Measurements from ENCODE around the gene BTN3A1.
A peak's percentile ranks its signal among the peaks of the same experiment; 100 is the strongest.
"Not testable (repeated sequence)": the region's sequence is repeated elsewhere in the genome, so short reads cannot be mapped to it uniquely, and the experiment has no call there.

Gene BTN3A1

DNA sequence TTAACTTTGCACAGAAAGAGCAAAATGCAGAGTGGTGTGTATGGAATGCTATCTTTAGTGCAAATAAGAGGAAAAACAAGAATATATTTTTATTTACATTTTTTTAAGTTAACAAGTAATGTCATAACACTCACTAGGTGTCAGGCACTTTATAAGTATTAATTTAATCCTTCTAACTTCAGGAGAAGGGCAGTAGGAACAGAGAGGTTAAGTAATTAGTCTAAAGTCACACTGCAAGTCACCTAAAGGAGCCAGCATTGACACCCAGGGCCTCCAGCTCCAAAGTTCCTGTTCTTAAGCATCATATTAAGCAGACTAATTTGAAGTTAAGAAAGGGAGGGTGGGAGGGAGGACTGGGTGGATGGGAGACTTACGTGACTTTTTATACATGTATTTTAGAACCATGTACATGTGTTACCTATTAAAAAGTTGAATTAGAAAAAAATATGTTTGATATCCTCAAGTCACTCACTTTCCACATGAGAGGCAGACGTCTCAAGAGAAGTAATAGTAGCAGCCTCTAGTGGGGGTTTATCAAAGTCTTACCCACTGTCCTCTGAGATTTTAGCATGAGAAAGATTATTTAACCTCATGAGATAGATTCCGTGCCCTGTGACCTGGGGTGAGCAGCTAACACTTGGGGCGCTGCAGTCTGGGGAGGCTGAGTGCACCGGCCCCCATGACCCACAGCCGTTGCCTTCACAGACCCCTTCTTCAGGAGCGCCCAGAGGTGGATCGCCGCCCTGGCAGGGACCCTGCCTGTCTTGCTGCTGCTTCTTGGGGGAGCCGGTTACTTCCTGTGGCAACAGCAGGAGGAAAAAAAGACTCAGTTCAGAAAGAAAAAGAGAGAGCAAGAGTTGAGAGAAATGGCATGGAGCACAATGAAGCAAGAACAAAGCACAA, 7.0 kb downstream of the BTN3A1 start:
- H3K27ac Mint-ChIP-seq (ENCODE audit: low read depth), result no peak overlapping the region
- H3K4me1 Mint-ChIP-seq, result peaks cover 58% of the 10 kb centered on the region

DNA sequence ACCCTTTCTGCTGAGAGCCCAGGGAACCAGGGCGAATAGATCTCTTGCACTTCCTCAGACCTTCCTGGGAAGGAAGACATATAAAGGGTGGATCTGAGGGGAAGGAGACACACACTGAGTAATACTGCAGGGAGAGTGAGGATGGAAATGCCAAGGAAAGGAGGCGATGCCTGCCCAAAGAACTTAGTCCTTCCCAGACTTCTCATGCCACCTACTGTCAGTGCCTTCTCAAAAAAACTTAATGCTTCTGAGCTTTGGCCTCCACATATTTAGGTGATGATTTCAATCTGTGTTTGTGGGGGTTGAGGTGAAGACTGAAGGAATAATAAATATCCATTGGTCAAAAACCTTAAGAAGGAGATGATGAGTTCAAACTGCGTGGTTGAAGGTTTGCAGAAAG, 9.7 kb downstream of the BTN3A1 start:
- Mint-ChIP-seq H3K4me1 (peaks cover 40% of the 10 kb centered on the region), H3K27ac (ENCODE audit: low read depth) (peak overlapping the region; percentile 36), H3K9me3 (no peaks in the 10 kb centered on the region), H3K36me3 (ENCODE audit: insufficient read depth) (peaks cover 59% of the 10 kb centered on the region), H3K27me3 (no peaks in the 10 kb centered on the region), H3K4me3 (no peak overlapping the region)
- no peak for ATAC-seq (replicated peaks; ENCODE audit: extremely low read depth, poor library complexity, severe bottlenecking)
- no peak for DNase-seq (ENCODE audit: low spot score in 2 of 2)

More for the DNA sequence above, 7.0 kb downstream of the BTN3A1 start:
- ATAC-seq (replicated peaks; ENCODE audit: extremely low read depth, poor library complexity, severe bottlenecking) (no peak), DNase-seq (ENCODE audit: low spot score in 2 of 2) (no peak)
- H3K27me3 Mint-ChIP-seq, result no peaks in the 10 kb centered on the region
- H3K4me3 Mint-ChIP-seq, result no peak overlapping the region
- H3K9me3 Mint-ChIP-seq, result no peaks in the 10 kb centered on the region
- peaks cover 74% of the 10 kb centered on the region for H3K36me3 Mint-ChIP-seq (ENCODE audit: insufficient read depth)

DNA sequence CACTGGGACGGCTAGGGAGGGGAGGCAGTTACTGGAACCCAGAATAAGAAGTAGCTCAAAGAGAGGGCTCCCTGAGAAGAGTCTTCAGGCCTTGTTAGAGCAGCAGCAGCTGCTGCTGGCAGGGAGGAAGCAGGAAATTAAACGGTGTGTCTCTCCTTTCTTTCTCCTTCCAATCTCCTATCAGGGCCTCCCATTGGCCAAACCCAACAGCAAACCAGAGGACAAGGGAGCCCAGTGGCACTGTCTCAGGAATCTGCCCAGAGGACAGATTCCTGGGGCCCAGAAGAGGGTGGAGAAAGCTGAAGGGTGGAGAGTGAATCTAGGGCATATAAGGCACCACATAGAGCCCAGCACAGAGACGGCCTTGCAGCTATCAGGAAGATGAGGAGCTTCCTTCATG, 10.2 kb downstream of the BTN3A1 start:
- no peaks in the 10 kb centered on the region for H3K9me3 Mint-ChIP-seq
- no peaks in the 10 kb centered on the region for H3K27me3 Mint-ChIP-seq
- no peak for ATAC-seq (replicated peaks; ENCODE audit: extremely low read depth, poor library complexity, severe bottlenecking)
- peak overlapping the region; percentile 36 for H3K27ac Mint-ChIP-seq (ENCODE audit: low read depth)
- H3K4me3 Mint-ChIP-seq, result no peak overlapping the region
- peaks cover 35% of the 10 kb centered on the region for H3K4me1 Mint-ChIP-seq
- DNase-seq (ENCODE audit: low spot score in 2 of 2), result no peak
- peaks cover 56% of the 10 kb centered on the region for H3K36me3 Mint-ChIP-seq (ENCODE audit: insufficient read depth)

DNA sequence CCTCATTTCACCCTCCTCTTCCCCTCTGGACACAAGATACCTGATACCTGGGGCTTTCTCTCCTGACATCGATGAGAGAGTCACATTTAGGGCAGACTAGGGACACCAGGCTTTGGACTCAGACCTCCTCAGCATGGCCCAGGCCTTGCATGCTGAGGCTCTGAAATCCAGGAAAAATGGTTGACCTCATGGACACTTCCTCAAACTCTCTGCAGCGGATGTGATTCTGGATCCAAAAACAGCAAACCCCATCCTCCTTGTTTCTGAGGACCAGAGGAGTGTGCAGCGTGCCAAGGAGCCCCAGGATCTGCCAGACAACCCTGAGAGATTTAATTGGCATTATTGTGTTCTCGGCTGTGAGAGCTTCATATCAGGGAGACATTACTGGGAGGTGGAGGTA, 10.9 kb downstream of the BTN3A1 start:
- Mint-ChIP-seq H3K9me3 (no peaks in the 10 kb centered on the region), H3K27me3 (no peaks in the 10 kb centered on the region), H3K4me3 (no peak overlapping the region), H3K36me3 (ENCODE audit: insufficient read depth) (peaks cover 52% of the 10 kb centered on the region), H3K27ac (ENCODE audit: low read depth) (no peak overlapping the region), H3K4me1 (peaks cover 28% of the 10 kb centered on the region)
- DNase-seq (ENCODE audit: low spot score in 2 of 2), result no peak
- ATAC-seq (replicated peaks; ENCODE audit: extremely low read depth, poor library complexity, severe bottlenecking), result no peak

DNA sequence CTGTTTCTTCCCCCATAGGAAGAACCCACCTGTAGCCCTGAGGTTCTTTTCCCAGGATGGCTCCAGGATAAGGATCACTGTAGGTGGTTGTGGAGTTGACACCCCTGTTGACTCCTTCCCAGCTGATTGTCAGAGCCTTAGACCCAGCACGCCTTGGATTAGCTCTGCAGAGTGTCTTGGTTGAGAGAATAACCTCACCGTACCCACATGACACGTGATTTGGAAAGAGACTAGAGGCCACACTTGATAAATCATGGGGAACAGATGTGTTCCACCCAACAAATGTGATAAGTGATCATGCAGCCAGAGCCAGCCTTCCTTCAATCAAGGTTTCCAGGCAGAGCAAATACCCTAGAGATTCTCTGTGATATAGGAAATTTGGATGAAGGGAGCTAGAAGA, 12.2 kb downstream of the BTN3A1 start:
- Mint-ChIP-seq H3K4me3 (no peak overlapping the region), H3K27ac (ENCODE audit: low read depth) (no peak overlapping the region), H3K9me3 (no peaks in the 10 kb centered on the region), H3K36me3 (ENCODE audit: insufficient read depth) (peaks cover 42% of the 10 kb centered on the region), H3K4me1 (peaks cover 27% of the 10 kb centered on the region), H3K27me3 (no peaks in the 10 kb centered on the region)
- no peak for ATAC-seq (replicated peaks; ENCODE audit: extremely low read depth, poor library complexity, severe bottlenecking)
- DNase-seq (ENCODE audit: low spot score in 2 of 2), result no peak

DNA sequence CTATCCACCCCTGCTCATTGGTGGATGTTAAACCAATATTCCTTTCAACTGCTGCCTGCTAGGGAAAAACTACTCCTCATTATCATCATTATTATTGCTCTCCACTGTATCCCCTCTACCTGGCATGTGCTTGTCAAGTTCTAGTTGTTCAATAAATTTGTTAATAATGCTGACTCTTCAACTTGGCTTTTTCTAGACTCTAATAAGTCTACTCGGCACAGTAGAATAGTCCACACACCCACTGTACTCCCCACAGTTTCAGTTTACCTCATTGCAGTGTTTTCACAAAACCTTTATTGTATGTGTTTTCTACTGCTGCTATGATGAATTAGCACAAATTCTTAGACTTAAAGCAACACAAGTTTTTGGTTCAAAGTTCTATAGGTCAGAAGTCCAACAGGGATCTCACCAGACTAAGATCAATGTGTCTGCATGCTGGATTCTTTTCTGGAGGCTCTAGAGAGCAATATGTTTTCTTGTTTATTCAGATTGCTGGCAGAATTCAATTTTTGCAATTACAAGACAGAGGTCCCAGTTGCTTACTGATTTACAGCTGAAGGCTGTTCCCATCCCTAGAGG, 13.1 kb downstream of the BTN3A1 start:
- H3K4me3 Mint-ChIP-seq, result no peak overlapping the region
- H3K27me3 Mint-ChIP-seq, result no peaks in the 10 kb centered on the region
- peaks cover 34% of the 10 kb centered on the region for H3K36me3 Mint-ChIP-seq (ENCODE audit: insufficient read depth)
- peaks cover 23% of the 10 kb centered on the region for H3K4me1 Mint-ChIP-seq
- DNase-seq (ENCODE audit: low spot score in 2 of 2) (no peak), ATAC-seq (replicated peaks; ENCODE audit: extremely low read depth, poor library complexity, severe bottlenecking) (no peak)
- no peaks in the 10 kb centered on the region for H3K9me3 Mint-ChIP-seq
- H3K27ac Mint-ChIP-seq (ENCODE audit: low read depth), result peak overlapping the region; percentile 39

DNA sequence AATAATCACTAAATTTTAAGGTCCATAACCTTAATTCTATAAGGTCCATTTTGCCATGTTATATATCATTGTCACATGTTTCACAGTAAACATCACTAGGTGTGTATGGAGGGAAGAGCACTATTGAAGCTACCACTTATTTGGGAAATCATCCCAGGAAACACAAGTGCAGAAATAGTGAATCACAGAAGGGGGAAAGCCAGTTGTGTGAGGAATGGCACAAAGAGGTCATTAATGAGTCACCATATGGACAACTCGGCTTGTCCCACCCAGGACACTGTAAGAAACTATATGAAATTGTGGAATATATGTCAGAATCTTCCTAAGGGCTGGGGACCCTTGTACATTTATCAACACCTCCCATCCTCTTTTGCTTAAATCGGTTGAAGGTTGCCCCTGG, 13.7 kb downstream of the BTN3A1 start:
- peak overlapping the region; percentile 39 for H3K27ac Mint-ChIP-seq (ENCODE audit: low read depth)
- ATAC-seq (replicated peaks; ENCODE audit: extremely low read depth, poor library complexity, severe bottlenecking), result no peak
- peaks cover 18% of the 10 kb centered on the region for H3K4me1 Mint-ChIP-seq
- no peaks in the 10 kb centered on the region for H3K27me3 Mint-ChIP-seq
- H3K4me3 Mint-ChIP-seq, result no peak overlapping the region
- peaks cover 27% of the 10 kb centered on the region for H3K36me3 Mint-ChIP-seq (ENCODE audit: insufficient read depth)
- no peak for DNase-seq (ENCODE audit: low spot score in 2 of 2)
- no peaks in the 10 kb centered on the region for H3K9me3 Mint-ChIP-seq

DNA sequence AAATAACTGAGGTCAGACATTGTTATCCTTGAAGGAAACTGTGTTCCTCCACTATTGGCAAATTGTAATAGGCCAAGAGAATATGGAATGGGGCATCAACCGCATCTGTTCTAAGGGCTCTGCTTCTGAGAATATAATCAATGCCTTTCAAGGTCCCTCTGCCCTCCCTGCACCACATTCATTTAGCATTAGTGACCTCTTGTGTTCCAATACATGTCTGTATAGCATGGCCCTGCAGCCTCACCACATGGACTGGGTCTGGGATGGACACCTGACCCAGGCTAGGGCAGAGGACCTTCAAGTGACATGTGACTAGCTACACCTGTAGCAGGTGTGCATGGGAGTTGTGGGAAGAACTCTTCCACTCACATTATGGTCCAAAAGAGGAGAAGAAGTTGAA, 14.2 kb downstream of the BTN3A1 start:
- Mint-ChIP-seq H3K4me3 (no peak overlapping the region), H3K27ac (ENCODE audit: low read depth) (no peak overlapping the region), H3K27me3 (no peaks in the 10 kb centered on the region), H3K9me3 (no peaks in the 10 kb centered on the region), H3K4me1 (peaks cover 13% of the 10 kb centered on the region), H3K36me3 (ENCODE audit: insufficient read depth) (peaks cover 23% of the 10 kb centered on the region)
- DNase-seq (ENCODE audit: low spot score in 2 of 2), result no peak
- no peak for ATAC-seq (replicated peaks; ENCODE audit: extremely low read depth, poor library complexity, severe bottlenecking)

DNA sequence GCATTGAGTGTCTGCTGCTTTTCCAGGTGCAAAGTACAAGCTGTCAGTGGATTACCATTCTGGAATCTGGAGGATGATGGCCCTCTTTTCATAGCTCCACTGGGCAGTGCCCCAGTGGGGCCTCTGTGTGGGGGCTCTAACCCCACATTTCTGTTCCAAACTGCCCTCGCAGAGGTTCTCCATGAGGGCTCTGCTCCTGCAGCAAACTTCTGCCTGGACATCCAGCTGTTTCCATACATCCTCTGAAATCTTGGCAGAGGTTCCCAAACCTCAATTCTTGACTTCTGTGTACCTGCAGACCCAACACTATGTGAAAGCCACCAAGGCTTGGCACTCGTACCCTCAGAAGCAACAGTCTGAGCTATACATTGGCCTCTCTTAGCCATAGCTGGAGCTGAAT, 16.0 kb downstream of the BTN3A1 start:
- H3K4me3 Mint-ChIP-seq; ATAC-seq (replicated peaks; ENCODE audit: extremely low read depth, poor library complexity, severe bottlenecking); H3K27ac Mint-ChIP-seq (ENCODE audit: low read depth); DNase-seq (ENCODE audit: low spot score in 2 of 2); H3K9me3 Mint-ChIP-seq; H3K36me3 Mint-ChIP-seq (ENCODE audit: insufficient read depth); H3K27me3 Mint-ChIP-seq: not testable (repeated sequence)
- H3K4me1 Mint-ChIP-seq, result peaks cover 11% of the 10 kb centered on the region

DNA sequence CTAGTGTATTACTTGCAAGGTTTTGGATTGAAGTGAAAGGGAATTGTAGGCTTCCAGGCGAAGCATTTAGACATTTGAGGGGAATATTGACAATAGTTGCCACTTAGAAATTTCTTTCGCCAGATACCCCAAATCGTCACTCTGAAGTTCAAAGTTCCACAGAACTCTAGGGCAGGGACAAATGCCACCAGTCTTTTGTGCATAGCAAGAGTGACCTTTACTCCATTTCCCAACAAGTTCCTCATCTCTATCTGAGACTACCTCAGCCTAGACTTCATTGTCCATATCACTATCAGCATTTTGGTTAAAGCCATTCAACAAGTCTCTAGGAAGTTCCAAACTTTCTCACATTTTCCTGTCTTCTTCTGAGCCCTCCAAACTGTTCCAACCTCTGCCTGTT, 16.7 kb downstream of the BTN3A1 start:
- peaks cover 11% of the 10 kb centered on the region for H3K4me1 Mint-ChIP-seq
- ATAC-seq (replicated peaks; ENCODE audit: extremely low read depth, poor library complexity, severe bottlenecking); H3K27me3 Mint-ChIP-seq: not testable (repeated sequence)

DNA sequence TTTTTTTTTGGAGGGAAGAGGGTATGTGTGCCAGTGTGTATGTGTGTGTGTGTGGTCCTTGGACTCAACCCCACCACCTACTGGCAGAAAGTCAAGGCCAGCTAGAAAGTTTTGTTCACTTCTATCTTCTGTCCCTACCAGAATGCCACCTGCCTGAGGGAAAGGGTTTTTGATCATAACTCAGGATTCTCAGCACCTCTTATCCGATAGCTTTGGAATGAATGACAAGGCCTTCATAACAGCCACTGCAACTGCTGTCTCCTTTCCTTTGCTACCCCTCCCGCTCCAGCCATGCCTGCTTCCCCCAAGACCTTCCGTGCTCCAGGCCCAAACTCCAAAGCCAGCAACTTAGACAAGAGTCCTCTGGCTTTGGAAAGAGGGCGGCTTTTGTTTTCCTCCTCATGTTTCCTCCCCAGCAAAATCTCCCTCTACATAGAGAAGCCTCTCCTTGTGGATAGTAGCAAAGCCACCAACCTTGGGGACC, 18.7 kb downstream of the BTN3A1 start:
- Mint-ChIP-seq H3K9me3 (no peaks in the 10 kb centered on the region), H3K36me3 (ENCODE audit: insufficient read depth) (peaks cover 6% of the 10 kb centered on the region), H3K4me3 (no peak overlapping the region), H3K4me1 (peaks cover 5% of the 10 kb centered on the region), H3K27ac (ENCODE audit: low read depth) (no peak overlapping the region), H3K27me3 (no peaks in the 10 kb centered on the region)
- DNase-seq (ENCODE audit: low spot score in 2 of 2) (no peak), ATAC-seq (replicated peaks; ENCODE audit: extremely low read depth, poor library complexity, severe bottlenecking) (peak; percentile 51)

More for the DNA sequence above, 16.7 kb downstream of the BTN3A1 start:
- peak overlapping the region; percentile 19 for H3K27ac Mint-ChIP-seq (ENCODE audit: low read depth)
- H3K9me3 Mint-ChIP-seq; DNase-seq (ENCODE audit: low spot score in 2 of 2); H3K36me3 Mint-ChIP-seq (ENCODE audit: insufficient read depth); H3K4me3 Mint-ChIP-seq: not testable (repeated sequence)

DNA sequence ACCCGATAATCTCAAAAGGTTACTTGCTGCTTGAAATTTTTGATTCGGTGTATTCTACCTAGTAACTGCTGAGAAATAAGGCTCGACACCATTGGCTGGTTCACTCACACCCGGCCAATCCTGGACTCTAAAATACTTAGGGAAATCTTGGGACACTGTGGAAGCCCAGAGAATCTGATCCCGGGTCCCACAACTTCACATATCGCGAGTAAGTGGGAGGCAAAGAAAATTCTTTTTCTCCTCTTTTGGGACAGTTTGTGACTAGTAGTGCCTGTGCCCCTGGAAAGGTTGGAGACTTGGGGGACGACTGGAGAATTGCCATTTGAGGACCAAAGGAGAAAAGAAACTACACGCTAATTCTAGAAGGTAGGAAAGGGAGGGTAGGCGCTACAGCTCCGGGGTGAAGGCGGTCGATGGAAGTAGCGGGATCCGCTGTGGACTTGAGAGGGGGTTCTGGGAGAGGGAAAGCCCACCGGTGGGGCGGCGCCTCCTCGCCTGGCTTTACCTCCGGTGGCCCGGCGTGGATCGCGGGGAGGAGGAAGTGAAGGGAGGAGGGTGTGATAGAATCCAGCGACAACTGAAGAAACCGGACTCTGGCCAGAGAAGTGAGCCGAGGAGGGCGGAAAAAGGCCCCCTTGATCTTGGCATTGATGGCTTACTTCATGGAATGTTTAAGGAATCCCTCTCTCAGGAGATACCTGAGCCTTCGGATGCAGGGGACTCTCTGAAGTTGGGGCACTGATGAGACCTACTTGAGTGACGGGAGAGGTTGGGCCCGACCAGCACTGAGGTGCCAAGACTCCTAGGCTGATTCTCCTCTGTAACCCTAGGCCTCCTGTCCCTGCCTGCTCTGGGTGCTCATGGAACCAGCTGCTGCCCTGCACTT, 19.4 kb downstream of the BTN3A1 start:
- Mint-ChIP-seq H3K27me3 (no peaks in the 10 kb centered on the region), H3K9me3 (no peaks in the 10 kb centered on the region), H3K4me3 (no peak overlapping the region), H3K4me1 (peaks cover 10% of the 10 kb centered on the region), H3K27ac (ENCODE audit: low read depth) (no peak overlapping the region), H3K36me3 (ENCODE audit: insufficient read depth) (peaks cover 4% of the 10 kb centered on the region)
- peak; percentile 96 for ATAC-seq (replicated peaks; ENCODE audit: extremely low read depth, poor library complexity, severe bottlenecking)
- DNase-seq (ENCODE audit: low spot score in 2 of 2), result peak; percentile 19 to 28

Measured in central memory CD8-positive, alpha-beta T cell (primary cell).